CD4-positive, alpha-beta T cell treated with Interleukin-1 beta for 1 hour (primary cell): ENCODE results near the gene CALML5.

Experiments used
- DNase-seq, 2 donors: peaks; one replicate each; pipeline ENCODE4 v3.0.0-alpha.2; 2020 to 2022

CALML5 gene

DNA sequence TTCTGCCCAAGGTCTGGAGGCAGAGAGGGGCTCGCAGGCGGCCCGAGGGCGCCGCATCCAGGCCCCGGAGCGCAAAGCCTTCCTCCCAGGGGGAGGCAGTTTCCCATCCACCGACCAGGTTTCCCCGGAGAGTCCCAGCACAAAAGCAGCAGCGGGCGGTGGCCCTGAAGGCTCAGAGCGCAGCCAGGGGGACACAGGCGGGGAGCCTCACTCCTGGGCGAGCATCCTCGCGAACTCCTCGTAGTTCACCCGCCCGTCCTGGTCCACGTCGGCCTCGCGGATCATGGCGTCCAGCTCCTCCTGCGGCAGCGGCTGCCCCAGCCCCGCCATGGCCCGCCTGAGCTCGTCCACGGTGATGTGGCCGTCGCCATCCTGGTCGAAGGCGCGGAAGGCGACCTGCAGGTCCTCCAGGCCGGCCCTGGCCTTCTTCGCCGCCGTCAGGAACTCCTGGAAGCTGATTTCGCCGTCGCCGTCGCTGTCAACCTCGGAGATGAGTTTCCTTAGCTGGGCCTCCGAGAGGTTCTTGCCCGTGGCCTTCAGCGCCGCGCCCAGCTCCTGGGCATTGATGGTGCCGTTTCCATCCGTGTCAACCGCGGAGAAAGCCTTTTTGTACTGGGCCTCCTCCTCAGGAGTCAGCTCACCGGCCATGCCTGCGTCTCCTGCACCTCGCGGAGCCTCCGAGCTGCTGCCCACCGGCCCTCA, 428 bp downstream of the CALML5 start:
- no peak for DNase-seq

- no peak for DNase-seq
Measured at GRCh38 chr10:5497948-5498730, 1.2 kb downstream of the CALML5 start.

GRCh38 chr10:5497289-5497688, 2.1 kb downstream of the CALML5 start:
- no peak for DNase-seq

GRCh38 chr10:5496261-5497250, 2.8 kb downstream of the CALML5 start:
- no peak for DNase-seq

GRCh38 chr10:5494611-5495010, 4.8 kb downstream of the CALML5 start:
- DNase-seq = no peak

DNA sequence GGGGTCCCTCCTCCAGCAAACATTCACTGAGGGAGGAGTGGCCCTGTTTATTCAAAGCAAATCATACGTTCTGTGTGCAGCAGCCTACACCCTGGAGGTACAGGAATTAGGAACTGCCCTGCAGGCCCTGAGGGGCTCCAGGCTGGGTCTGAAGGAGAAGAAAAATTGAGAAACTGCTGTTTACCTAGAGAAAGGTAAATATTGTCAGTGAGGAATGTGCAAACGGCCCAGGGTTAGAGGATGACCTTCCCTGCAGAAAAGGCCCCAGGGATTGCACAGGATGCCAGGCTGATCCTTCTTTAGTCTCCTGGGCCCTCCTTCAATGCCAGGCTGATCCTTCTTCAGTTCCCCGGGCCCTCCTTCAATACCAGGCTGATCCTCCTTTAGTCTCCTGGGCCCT, 5.7 kb downstream of the CALML5 start:
- no peak for DNase-seq

GRCh38 chr10:5492929-5493576, 6.3 kb downstream of the CALML5 start:
- DNase-seq = no peak

DNA sequence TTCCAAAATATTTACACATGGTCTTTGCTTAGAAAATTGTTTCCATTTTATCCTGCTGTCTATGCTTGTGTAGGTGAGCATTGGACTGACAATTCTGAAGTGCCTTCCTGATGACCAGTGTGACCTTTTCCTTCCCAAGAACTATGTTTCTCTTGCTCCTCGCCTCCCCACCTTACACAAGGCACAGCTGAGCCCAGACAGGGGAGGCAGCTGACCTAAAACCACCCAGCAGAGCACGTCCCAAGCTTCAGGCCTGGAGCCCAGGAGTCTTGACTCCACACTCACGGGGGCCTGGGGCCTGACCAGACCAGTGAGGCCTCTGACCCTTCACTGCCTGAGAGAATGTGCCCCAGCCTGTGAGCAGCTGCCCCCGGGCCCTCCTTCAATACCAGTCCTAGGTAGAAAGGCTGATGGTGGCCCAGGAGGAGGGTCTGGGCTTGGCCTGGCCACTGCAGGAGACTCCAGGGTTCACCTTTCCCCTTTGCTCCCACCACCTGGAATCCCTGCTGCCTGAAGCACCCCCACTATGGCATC, 7.0 kb downstream of the CALML5 start:
- DNase-seq = no peak

GRCh38 chr10:5491477-5491876, 7.9 kb downstream of the CALML5 start:
- DNase-seq = no peak

- DNase-seq = no peak
Measured at GRCh38 chr10:5490698-5491464, 8.5 kb downstream of the CALML5 start.

DNA sequence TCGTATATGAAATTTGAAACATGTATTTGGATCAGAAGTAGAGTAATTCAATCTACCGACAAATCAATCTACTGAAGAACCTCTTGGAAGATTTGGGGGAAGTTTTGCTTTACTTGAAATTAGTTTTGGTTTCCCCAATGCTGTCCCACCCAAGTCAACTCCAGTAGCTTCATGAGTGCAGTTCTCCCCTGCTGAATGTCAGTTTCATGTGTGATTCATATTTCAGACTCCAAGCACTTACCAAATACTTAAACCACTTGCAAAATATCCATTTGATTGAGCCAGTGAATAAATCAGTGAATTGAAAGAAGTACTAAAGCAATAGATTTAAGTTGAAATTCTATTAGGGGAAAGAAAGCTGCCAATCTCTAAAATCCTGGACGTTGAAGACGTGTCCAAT, 9.3 kb downstream of the CALML5 start:
- no peak for DNase-seq

- no peak for DNase-seq
Measured at GRCh38 chr10:5488272-5489161, 10.9 kb downstream of the CALML5 start.

GRCh38 chr10:5486853-5487235, 12.5 kb downstream of the CALML5 start:
- no peak for DNase-seq

- no peak for DNase-seq
Measured at GRCh38 chr10:5485948-5486852, 13.2 kb downstream of the CALML5 start.

DNA sequence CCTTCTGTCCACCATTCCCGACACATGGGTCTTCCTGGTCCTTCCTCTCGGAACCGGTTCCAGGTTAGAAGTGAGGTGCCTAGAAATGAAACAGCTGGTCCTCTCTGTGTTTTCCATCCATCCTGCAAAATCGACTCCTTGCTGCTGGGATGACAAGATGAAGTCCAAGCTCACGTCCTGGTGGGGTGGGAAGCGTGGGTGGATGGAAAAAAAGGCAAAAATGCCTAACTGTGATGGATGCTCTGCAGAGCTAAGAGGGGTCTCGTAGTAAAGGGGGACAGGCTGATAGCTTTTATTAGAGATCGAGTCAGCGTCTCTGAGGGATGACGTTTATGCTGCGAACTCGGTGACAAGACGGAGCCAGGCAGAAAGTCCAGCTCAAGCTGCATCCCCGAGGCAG, 14.1 kb downstream of the CALML5 start:
- no peak for DNase-seq

DNA sequence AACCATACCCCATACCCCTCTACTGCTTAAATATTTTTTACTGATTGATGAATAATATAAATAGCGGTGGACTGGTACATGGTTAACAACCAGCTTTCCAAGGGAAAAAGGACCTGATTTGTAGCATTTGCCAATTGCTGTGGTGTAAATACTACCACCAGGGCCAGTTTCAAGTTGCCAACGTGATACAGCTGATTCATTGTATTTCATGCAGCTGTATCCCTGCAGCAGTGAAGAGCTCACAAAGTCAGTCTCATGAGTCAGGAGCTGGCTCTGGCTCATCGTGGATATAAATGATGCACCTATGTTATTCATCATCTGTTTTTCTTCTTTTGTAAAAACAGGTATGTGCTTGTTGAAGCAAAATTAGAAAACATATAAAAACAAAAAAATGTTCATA, 15.2 kb downstream of the CALML5 start:
- DNase-seq = no peak

DNA sequence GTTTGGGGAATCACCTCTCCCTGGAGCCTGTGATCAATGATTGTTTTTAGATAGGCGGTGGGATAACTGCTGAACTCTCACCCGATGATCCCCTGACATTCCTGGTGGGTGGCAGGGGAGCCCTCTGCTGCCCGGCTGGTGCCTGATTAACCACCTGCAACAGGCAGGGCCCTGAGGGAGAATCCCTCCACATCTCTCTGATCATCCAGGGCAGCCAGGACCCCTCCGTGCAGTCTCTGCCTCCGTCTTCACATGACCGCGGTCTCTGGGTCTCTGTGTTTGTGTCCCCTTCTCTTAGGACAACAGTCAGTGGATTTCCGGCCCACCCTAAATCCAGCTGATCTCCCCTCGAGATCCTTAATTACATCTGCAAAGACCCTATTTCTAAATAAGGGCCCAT, 17.4 kb downstream of the CALML5 start:
- DNase-seq = no peak

DNA sequence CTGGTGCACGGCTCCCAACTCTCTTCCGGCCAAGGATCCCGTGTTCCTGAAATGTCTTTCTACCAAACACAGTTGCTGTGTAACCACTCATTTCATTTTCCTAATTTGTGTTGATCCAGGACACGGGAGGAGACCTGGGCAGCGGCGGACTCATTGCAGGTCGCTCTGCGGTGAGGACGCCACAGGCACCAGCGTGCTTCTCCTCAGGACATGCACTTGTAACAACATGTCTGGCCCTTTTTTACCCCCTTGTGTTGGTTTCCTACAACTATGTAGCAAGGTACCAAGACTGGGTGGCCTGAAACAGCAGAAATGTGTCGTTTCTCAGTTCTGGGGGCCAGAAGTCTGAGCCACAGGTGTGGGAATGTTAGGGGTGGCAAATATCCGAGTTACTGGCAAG, 18.2 kb downstream of the CALML5 start:
- DNase-seq = no peak

- no peak for DNase-seq
Measured at GRCh38 chr10:5480162-5480941, 19.0 kb downstream of the CALML5 start.
